ENCODE data around the gene VAX1. TPM values are rescaled to one million over a fixed set of nuclear protein-coding genes. Genes with fewer than 3 reads are reported as not detected.

Gene VAX1
- total RNA-seq, 1 donor from 2014 or later, result not detected

Other genes with a start within 250 kb of the VAX1 start
- gene SHTN1, start 133.1 kb downstream of the VAX1 start, total RNA-seq, result not detected in 2 replicates
- gene KCNK18, start 59.2 kb upstream of the VAX1 start, total RNA-seq, result not detected in 2 replicates
- gene SLC18A2, start 102.8 kb upstream of the VAX1 start, total RNA-seq, result not detected in 2 replicates
- gene PDZD8, start 237.2 kb upstream of the VAX1 start, total RNA-seq, result 20.2 and 24.5 TPM in 2 replicates